Trophoblast cell (in vitro differentiated cells and primary cell): ENCODE measurements around the gene GARIN5A.

ENCODE experiments used
- DNase-seq, 2 donors: peaks; one replicate each; pipeline ENCODE4 v3.0.0-alpha.2; 2016
- H2AFZ ChIP-seq: 2 replicates; pipeline ENCODE4 v1.6.1; 2013; ENCODE audit warnings: low read length, moderate library complexity, mild to moderate bottlenecking; ENCODE audit not compliant: insufficient read depth, poor library complexity
- H2AK5ac ChIP-seq: 2 replicates; pipeline ENCODE4 v1.6.1; 2013; ENCODE audit warnings: mild to moderate bottlenecking, low read length
- H2BK120ac ChIP-seq: 2 replicates; pipeline ENCODE4 v1.6.1; 2013; ENCODE audit warnings: low read length, mild to moderate bottlenecking, moderate library complexity; ENCODE audit not compliant: insufficient read depth, poor library complexity
- H2BK12ac ChIP-seq: 2 replicates; pipeline ENCODE4 v1.6.1; 2013; ENCODE audit warnings: mild to moderate bottlenecking, low read length, moderate library complexity
- H2BK5ac ChIP-seq: 2 replicates; pipeline ENCODE4 v1.6.1; 2013; ENCODE audit warnings: low read length, low read depth, moderate library complexity, mild to moderate bottlenecking; ENCODE audit not compliant: poor library complexity
- H3K14ac ChIP-seq: 2 replicates; pipeline ENCODE4 v1.6.1; 2013; ENCODE audit warnings: mild to moderate bottlenecking, low read length
- H3K18ac ChIP-seq: 2 replicates; pipeline ENCODE4 v1.6.1; 2013; ENCODE audit warnings: mild to moderate bottlenecking, low read length
- H3K23ac ChIP-seq: 2 replicates; pipeline ENCODE4 v1.6.1; 2013; ENCODE audit warnings: low read length
- H3K27ac ChIP-seq: 2 replicates; pipeline ENCODE4 v1.5.1; 2013; ENCODE audit warnings: low read depth, mild to moderate bottlenecking, inconsistent platforms, low read length, moderate library complexity
- H3K27me3 ChIP-seq: 2 replicates; pipeline ENCODE4 v1.6.1; 2013; ENCODE audit warnings: inconsistent platforms, mild to moderate bottlenecking, low read length, moderate library complexity; ENCODE audit not compliant: insufficient read depth
- H3K36me3 ChIP-seq, 2 experiments: 1 replicate in 1 of 2; 2 replicates in 1 of 2; pipeline ENCODE4 v1.6.1; 2013; ENCODE audit warnings: low read length in 2 of 2, mild to moderate bottlenecking in 2 of 2, moderate library complexity in 1 of 2; ENCODE audit not compliant: insufficient read depth in 2 of 2, control insufficient read depth in 1 of 2
- H3K4ac ChIP-seq: 2 replicates; pipeline ENCODE4 v1.6.1; 2013; ENCODE audit warnings: low read depth, mild to moderate bottlenecking, low read length, moderate library complexity
- H3K4me1 ChIP-seq, 2 experiments: 1 replicate in 1 of 2; 2 replicates in 1 of 2; pipeline ENCODE4 v1.6.1; 2013; ENCODE audit warnings: low read length in 2 of 2, mild to moderate bottlenecking in 2 of 2, moderate library complexity in 1 of 2; ENCODE audit not compliant: insufficient read depth in 2 of 2, control insufficient read depth in 1 of 2
- H3K4me2 ChIP-seq: 2 replicates; pipeline ENCODE4 v1.6.1; 2013; ENCODE audit warnings: inconsistent platforms, mild to moderate bottlenecking, low read length, moderate library complexity
- H3K4me3 ChIP-seq: 2 replicates; pipeline ENCODE4 v1.5.1; 2013; ENCODE audit warnings: mild to moderate bottlenecking, low read depth, low read length, inconsistent platforms
- H3K79me1 ChIP-seq: one replicate; pipeline ENCODE4 v1.6.1; 2013; ENCODE audit warnings: low read length
- H3K79me2 ChIP-seq: 2 replicates; pipeline ENCODE4 v1.6.1; 2013; ENCODE audit warnings: low read length, mild to moderate bottlenecking; ENCODE audit not compliant: control insufficient read depth, insufficient read depth, poor library complexity
- H3K9ac ChIP-seq: 2 replicates; pipeline ENCODE4 v1.6.1; 2013; ENCODE audit warnings: mild to moderate bottlenecking, low read length
- H3K9me3 ChIP-seq: 2 replicates; pipeline ENCODE4 v1.6.1; 2013; ENCODE audit warnings: low read depth, mild to moderate bottlenecking, control low read depth, inconsistent platforms, low read length; ENCODE audit not compliant: insufficient read depth
- H4K12ac ChIP-seq: 2 replicates; pipeline ENCODE4 v1.6.1; 2013; ENCODE audit warnings: low read depth, mild to moderate bottlenecking, low read length, moderate library complexity
- H4K8ac ChIP-seq: 2 replicates; pipeline ENCODE4 v1.6.1; 2013; ENCODE audit warnings: low read depth, mild to moderate bottlenecking, low read length, moderate library complexity
- H4K91ac ChIP-seq: one replicate; pipeline ENCODE4 v1.6.1; 2013; ENCODE audit warnings: low read depth, mild to moderate bottlenecking, low read length, moderate library complexity
- WGBS: extraction: QIAGEN DNeasy Blood & Tissue Kit; methylation state at CpG from one replicate; pipeline ENCODE4 v1.1.7; 2013; ENCODE audit warnings: missing lambda C conversion rate; ENCODE audit not compliant: insufficient read length, insufficient coverage; ENCODE audit errors: extremely low coverage; 5-methylcytosine and 5-hydroxymethylcytosine counted together

Gene GARIN5A

DNA sequence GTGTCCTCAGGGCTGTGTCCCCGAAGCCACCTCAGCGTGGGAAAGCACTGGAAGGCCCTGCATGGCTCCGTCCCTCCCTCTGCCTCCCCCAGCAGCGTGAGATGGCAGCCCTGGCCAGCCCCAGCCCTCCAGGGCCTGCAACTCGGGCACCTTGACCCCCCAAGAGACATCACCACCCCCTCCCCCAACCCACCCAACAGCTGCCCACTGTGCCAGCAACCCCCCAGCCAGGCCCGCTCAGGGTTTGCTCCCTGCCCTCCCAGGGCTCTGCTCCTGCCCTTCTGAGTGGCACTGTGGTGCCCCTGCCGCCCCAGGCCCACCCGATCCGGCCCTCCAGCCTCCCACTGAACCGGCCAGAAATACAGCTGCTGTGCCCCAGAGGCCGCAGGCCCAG, 38.5 kb upstream of the GARIN5A start:
- Histone ChIP-seq H3K14ac (no peak overlapping the region), H3K36me3 (no peaks in the 10 kb centered on the region), H2AFZ (no peak overlapping the region), H2AK5ac (no peak overlapping the region), H3K4me3 (no peak overlapping the region), H2BK12ac (no peak overlapping the region), H3K79me1 (peaks cover 9% of the 10 kb centered on the region), H2BK5ac (no peak overlapping the region), H4K91ac (no peak overlapping the region), H3K23ac (no peak overlapping the region), H2BK120ac (no peak overlapping the region), H3K27ac (no peak overlapping the region), H4K12ac (no peak overlapping the region), H4K8ac (no peak overlapping the region), H3K79me2 (peaks cover 5% of the 10 kb centered on the region), H3K4me2 (no peak overlapping the region), H3K4ac (no peak overlapping the region), H3K27me3 (no peaks in the 10 kb centered on the region), H3K4me1 (peaks cover 7 to 8% of the 10 kb centered on the region in 2 experiments), H3K18ac (no peak overlapping the region), H3K9ac (no peak overlapping the region), H3K9me3 (peaks cover 16% of the 10 kb centered on the region)
- no CpG with 5 or more reads among the region's 11 CpGs for WGBS
- no peak for DNase-seq

DNA sequence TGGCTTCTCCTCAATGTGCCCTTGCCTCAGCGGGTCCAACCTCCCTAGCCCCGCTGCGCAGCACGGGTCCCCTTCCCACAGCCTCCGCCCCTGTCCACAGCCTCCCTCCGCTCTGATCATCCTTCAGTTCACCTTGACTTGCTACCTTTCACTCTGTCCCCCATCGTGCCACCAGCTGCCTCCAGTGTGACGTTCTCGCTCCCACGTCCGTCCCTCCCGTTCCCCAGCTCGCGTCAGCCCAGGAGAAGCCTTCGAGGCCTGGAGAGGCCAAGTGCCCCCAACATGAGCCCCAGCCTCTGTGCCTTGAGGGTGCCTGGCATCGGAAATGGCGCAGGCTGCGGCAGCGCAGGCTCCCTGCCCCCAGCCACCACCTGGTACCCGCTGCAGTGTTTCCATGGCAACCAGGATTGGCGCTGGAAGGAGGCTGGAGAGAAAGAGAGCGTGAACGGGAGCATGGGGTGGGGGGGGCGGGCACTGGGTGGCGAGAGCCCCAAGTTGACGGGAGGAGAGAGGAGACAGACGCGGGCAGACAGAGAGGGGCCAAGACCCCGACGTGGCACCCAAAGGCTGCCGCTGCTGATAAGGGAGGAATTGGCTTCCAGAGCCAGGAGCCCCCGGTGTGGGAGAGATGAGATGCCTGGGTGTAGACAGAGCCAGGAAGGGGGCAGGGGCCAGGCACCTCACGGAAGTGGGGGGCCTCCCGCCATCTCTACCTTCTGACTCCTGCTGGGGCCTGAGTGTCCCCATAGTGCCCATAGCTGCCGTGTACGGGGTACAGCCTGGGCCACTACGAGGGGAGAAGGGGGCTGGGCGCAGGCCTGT, 37.9 kb upstream of the GARIN5A start:
- Histone ChIP-seq H3K4ac (no peak overlapping the region), H4K8ac (no peak overlapping the region), H4K12ac (no peak overlapping the region), H4K91ac (no peak overlapping the region), H3K23ac (no peak overlapping the region), H3K9ac (no peak overlapping the region), H2BK5ac (no peak overlapping the region), H3K14ac (no peak overlapping the region), H3K4me3 (no peak overlapping the region), H3K79me2 (peaks cover 5% of the 10 kb centered on the region), H2BK120ac (no peak overlapping the region), H3K27me3 (no peaks in the 10 kb centered on the region), H3K79me1 (peaks cover 9% of the 10 kb centered on the region), H3K36me3 (no peaks in the 10 kb centered on the region), H3K9me3 (peaks cover 16% of the 10 kb centered on the region), H2AFZ (no peak overlapping the region), H3K18ac (no peak overlapping the region), H3K4me1 (peaks cover 9 to 11% of the 10 kb centered on the region in 2 experiments), H2AK5ac (no peak overlapping the region), H3K4me2 (no peak overlapping the region), H3K27ac (no peak overlapping the region), H2BK12ac (no peak overlapping the region)
- DNase-seq = no peak
- no CpG with 5 or more reads among the region's 38 CpGs for WGBS

DNA sequence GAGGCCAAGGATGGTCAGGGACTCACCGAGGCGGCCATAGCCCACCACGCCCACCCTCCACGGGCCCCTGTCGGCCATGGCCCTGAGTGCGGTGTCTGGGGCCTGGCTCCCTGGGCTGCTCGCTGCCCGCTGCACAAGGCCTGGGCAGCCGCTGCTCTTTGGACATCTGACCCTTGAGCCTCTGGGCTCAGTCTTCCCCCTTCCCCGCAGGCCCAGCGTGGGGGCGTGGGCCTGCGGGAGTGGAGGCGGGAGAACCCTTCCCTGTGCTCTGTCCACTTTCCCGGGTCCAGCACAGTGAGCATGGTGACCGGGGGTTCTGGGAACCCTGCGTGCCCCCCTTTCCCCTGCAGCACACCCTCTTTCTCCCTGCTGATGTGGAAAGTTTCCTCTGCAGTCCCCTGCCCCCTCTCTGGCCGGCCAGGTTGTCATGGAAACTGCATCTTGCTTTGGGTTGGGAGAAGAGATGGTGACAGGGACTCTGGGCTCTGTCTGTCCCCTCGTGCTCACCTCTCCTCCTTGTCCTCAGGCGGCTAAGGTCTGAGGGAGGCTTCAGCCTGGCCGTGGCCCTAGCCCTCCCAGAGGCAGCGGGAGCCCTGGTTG, 37.2 kb upstream of the GARIN5A start, which contains the start of gene ASPDH:
Gene ASPDH, minus strand, starts transcription at position 168 of the 600 bp plus-strand sequence. Its CDS starts 90 bp downstream, at position 78.
- no peak within 1 kb of the TSS for H2BK5ac ChIP-seq
- H3K79me2 ChIP-seq = peaks cover 5% of the 10 kb centered on the region
- no peak within 1 kb of the TSS for H3K18ac ChIP-seq
- H3K27ac ChIP-seq = no peak within 1 kb of the TSS
- H4K8ac ChIP-seq = no peak within 1 kb of the TSS
- no peak within 1 kb of the TSS for H3K14ac ChIP-seq
- H3K4me2 ChIP-seq = no peak within 1 kb of the TSS
- no peak within 1 kb of the TSS for H2BK120ac ChIP-seq
- H3K4me1 ChIP-seq = peaks cover 9 to 11% of the 10 kb centered on the region in 2 experiments
- no peak within 1 kb of the TSS for H2AFZ ChIP-seq
- H4K12ac ChIP-seq = no peak within 1 kb of the TSS
- no peak within 1 kb of the TSS for H3K23ac ChIP-seq
- no peak within 1 kb of the TSS for H4K91ac ChIP-seq
- WGBS = no CpG with 5 or more reads among the region's 22 CpGs
- DNase-seq = no peak
- no peak within 1 kb of the TSS for H3K4ac ChIP-seq
- no peak within 1 kb of the TSS for H2BK12ac ChIP-seq
- H3K4me3 ChIP-seq = no peak within 1 kb of the TSS
- no peak within 1 kb of the TSS for H2AK5ac ChIP-seq
- H3K79me1 ChIP-seq = peaks cover 9% of the 10 kb centered on the region
- H3K27me3 ChIP-seq = no peaks in the 10 kb centered on the region
- H3K9me3 ChIP-seq = peaks cover 13% of the 10 kb centered on the region
- H3K9ac ChIP-seq = no peak within 1 kb of the TSS
- H3K36me3 ChIP-seq = no peaks in the 10 kb centered on the region

DNA sequence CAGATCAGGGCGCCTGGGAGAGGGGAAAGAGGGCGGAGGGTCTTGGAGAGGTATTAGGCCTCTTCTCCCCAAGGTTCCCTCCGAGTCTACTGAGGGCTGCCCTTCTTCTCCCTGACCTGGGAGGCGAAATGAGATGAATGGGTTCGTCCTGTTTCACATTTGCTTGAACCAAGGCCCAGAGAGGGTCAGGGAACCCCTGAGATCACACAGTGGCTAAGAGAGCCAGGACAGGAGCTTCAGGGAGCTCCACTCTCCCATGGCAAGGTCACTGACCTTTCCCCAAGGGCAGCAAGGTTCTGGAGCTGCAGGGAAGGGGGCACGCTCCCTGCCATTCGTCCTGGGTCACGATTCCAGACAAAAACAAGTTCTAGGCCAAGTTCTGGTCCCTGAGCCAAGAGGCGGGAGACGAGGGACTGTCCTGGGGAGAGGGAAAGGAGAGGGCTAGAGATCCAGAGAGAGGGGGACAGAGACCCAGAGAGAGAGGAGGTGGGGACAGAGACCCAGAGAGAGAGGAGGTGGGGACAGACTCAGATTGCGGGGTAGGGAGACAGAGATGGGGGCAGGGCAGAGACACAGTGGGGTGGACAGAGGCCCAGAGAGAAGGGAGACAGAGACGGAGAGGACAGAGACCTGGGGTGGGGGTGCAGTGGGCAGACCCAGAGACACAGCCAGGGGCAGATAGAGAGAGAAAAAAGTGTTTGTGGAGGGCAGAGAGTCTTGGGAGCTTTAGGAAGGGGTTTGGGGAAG, 36.5 kb upstream of the GARIN5A start:
- H3K4me3 ChIP-seq = no peak overlapping the region
- no peak overlapping the region for H2AK5ac ChIP-seq
- H2BK120ac ChIP-seq = no peak overlapping the region
- H3K4ac ChIP-seq = no peak overlapping the region
- H3K14ac ChIP-seq = no peak overlapping the region
- H4K91ac ChIP-seq = no peak overlapping the region
- no CpG with 5 or more reads among the region's 12 CpGs for WGBS
- no peaks in the 10 kb centered on the region for H3K27me3 ChIP-seq
- H3K79me2 ChIP-seq = peaks cover 5% of the 10 kb centered on the region
- no peaks in the 10 kb centered on the region for H3K36me3 ChIP-seq
- no peak overlapping the region for H4K8ac ChIP-seq
- H2AFZ ChIP-seq = no peak overlapping the region
- DNase-seq = no peak
- H3K9me3 ChIP-seq = peaks cover 8% of the 10 kb centered on the region
- H3K79me1 ChIP-seq = peaks cover 9% of the 10 kb centered on the region
- H4K12ac ChIP-seq = no peak overlapping the region
- H3K9ac ChIP-seq = no peak overlapping the region
- no peak overlapping the region for H3K4me2 ChIP-seq
- H3K18ac ChIP-seq = no peak overlapping the region
- H2BK12ac ChIP-seq = no peak overlapping the region
- H3K23ac ChIP-seq = no peak overlapping the region
- H2BK5ac ChIP-seq = no peak overlapping the region
- peaks cover 9 to 11% of the 10 kb centered on the region in 2 experiments for H3K4me1 ChIP-seq
- H3K27ac ChIP-seq = no peak overlapping the region
